HEK293T (cell line): Measurements from ENCODE around the gene IGF2BP2.

ENCODE experiments used
- CTCF ChIA-PET: fragments of 350-600 bp; formaldehyde crosslinking; extraction: SDS; loops from one replicate; lab custom pipeline; 2021; ENCODE audit warnings: antibody characterized with exemption, inconsistent platforms; lab: Yijun Ruan, JAX
- POLR2A ChIA-PET: fragments of 350-600 bp; formaldehyde crosslinking; extraction: SDS; loops from one replicate; lab custom pipeline; 2020; ENCODE audit warnings: antibody characterized with exemption, inconsistent platforms; lab: Yijun Ruan, JAX
- DNase-seq: peaks from one replicate; pipeline ENCODE4 v3.0.0; 2012; ENCODE audit warnings: mixed read lengths; ENCODE audit errors: extremely low spot score
- ARNT ChIP-seq: fragments of 450-650 bp; IDR thresholded peaks from 2 replicates; pipeline ENCODE4 v1.6.1; 2017; ENCODE audit warnings: mild to moderate bottlenecking
- BHLHE40 ChIP-seq: fragments of 450-650 bp; IDR thresholded peaks from 2 replicates; pipeline ENCODE4 v1.6.1; 2016; ENCODE audit warnings: mild to moderate bottlenecking, moderate library complexity, borderline replicate concordance
- CTBP1 ChIP-seq: fragments of 450-650 bp; IDR thresholded peaks from 2 replicates; pipeline ENCODE4 v1.6.1; 2016; ENCODE audit warnings: borderline replicate concordance
- ELF4 ChIP-seq: fragments of 450-650 bp; IDR thresholded peaks from 2 replicates; pipeline ENCODE4 v1.6.1; 2017; ENCODE audit warnings: antibody characterized with exemption
- FOXA1 ChIP-seq: fragments of 450-650 bp; IDR thresholded peaks from 2 replicates; pipeline ENCODE4 v1.6.1; 2016; ENCODE audit warnings: mild to moderate bottlenecking
- FOXK2 ChIP-seq: fragments of 450-650 bp; IDR thresholded peaks from 2 replicates; pipeline ENCODE4 v1.6.1; 2016; ENCODE audit warnings: mild to moderate bottlenecking
- FOXM1 ChIP-seq: fragments of 450-650 bp; IDR thresholded peaks from 2 replicates; pipeline ENCODE4 v1.6.1; 2017; ENCODE audit warnings: mild to moderate bottlenecking, borderline replicate concordance
- HDGF ChIP-seq: fragments of 450-650 bp; IDR thresholded peaks from 2 replicates; pipeline ENCODE4 v1.6.1; 2017; ENCODE audit warnings: antibody characterized with exemption, borderline replicate concordance
- L3MBTL2 ChIP-seq: fragments of 450-650 bp; conservative IDR thresholded peaks from 2 replicates; pipeline ENCODE4 v1.6.1; 2016; ENCODE audit warnings: mild to moderate bottlenecking
- LEF1 ChIP-seq: fragments of 450-650 bp; IDR thresholded peaks from 2 replicates; pipeline ENCODE4 v1.6.1; 2017; ENCODE audit warnings: mild to moderate bottlenecking, borderline replicate concordance
- NFRKB ChIP-seq: fragments of 450-650 bp; IDR thresholded peaks from 2 replicates; pipeline ENCODE4 v1.6.1; 2016; ENCODE audit warnings: mild to moderate bottlenecking, moderate library complexity
- PKNOX1 ChIP-seq: fragments of 450-650 bp; IDR thresholded peaks from 2 replicates; pipeline ENCODE4 v1.6.1; 2016
- SP1 ChIP-seq: fragments of 450-650 bp; IDR thresholded peaks from 2 replicates; pipeline ENCODE4 v1.6.1; 2017
- SUZ12 ChIP-seq: fragments of 450-650 bp; IDR thresholded peaks from 2 replicates; pipeline ENCODE4 v1.6.1; 2016; ENCODE audit warnings: mild to moderate bottlenecking
- TARDBP ChIP-seq: fragments of 450-650 bp; IDR thresholded peaks from 2 replicates; pipeline ENCODE4 v1.6.1; 2016
- ZNF384 ChIP-seq: fragments of 450-650 bp; IDR thresholded peaks from 2 replicates; pipeline ENCODE4 v1.6.1; 2016

Gene IGF2BP2

GRCh38 chr3:185658943-185659342 lies 165.9 kb downstream of the IGF2BP2 start:
- POLR2A ChIA-PET, result no interaction called here
- CTCF ChIA-PET, result interaction anchor here (0.6 kb wide), 1 partner anchor 320 kb away, joined by 3 read pairs; no protein-coding TSS in a partner anchor
- no peak for TF ChIP-seq BHLHE40
- TF ChIP-seq L3MBTL2, result no peak
- TF ChIP-seq LEF1, result no peak
- TF ChIP-seq HDGF, result no peak
- no peak for TF ChIP-seq SUZ12
- TF ChIP-seq ELF4, result no peak
- TF ChIP-seq ZNF384, result no peak
- no peak for TF ChIP-seq TARDBP
- no peak for TF ChIP-seq FOXA1
- no peak for TF ChIP-seq SP1
- TF ChIP-seq FOXK2, result no peak
- no peak for TF ChIP-seq ARNT
- no peak for TF ChIP-seq FOXM1
- no peak for TF ChIP-seq CTBP1
- TF ChIP-seq NFRKB, result no peak
- TF ChIP-seq PKNOX1, result no peak
- DNase-seq, result no peak

- TF ChIP-seq SUZ12, result no peak
- TF ChIP-seq ZNF384, result no peak
- no peak for TF ChIP-seq BHLHE40
- no peak for TF ChIP-seq FOXM1
- TF ChIP-seq ELF4, result no peak
- no peak for TF ChIP-seq ARNT
- no peak for TF ChIP-seq SP1
- TF ChIP-seq L3MBTL2, result no peak
- no peak for TF ChIP-seq FOXA1
- no peak for TF ChIP-seq CTBP1
- TF ChIP-seq FOXK2, result no peak
- TF ChIP-seq LEF1, result no peak
- TF ChIP-seq PKNOX1, result no peak
- TF ChIP-seq NFRKB, result no peak
- TF ChIP-seq TARDBP, result no peak
- ChIA-PET CTCF (interaction anchor here (0.6 kb wide), 1 partner anchor 320 kb away, joined by 3 read pairs; no protein-coding TSS in a partner anchor), POLR2A (no interaction called here)
- DNase-seq, result no peak
Observed at GRCh38 chr3:185658504-185658912, 166.3 kb downstream of the IGF2BP2 start.

GRCh38 chr3:185657691-185658503 lies 166.9 kb downstream of the IGF2BP2 start:
- TF ChIP-seq L3MBTL2 (no peak), ELF4 (no peak), FOXA1 (no peak), TARDBP (no peak), PKNOX1 (no peak), ARNT (no peak), NFRKB (no peak), FOXK2 (no peak), ZNF384 (no peak), FOXM1 (no peak), CTBP1 (no peak), SP1 (no peak)
- no peak for DNase-seq
- CTCF ChIA-PET, result interaction anchor here (0.5 kb wide), 1 partner anchor 13 kb away, joined by 3 read pairs; no protein-coding TSS in a partner anchor
- POLR2A ChIA-PET, result no interaction called here

- no peak for DNase-seq
- TF ChIP-seq ZNF384 (no peak), ELF4 (no peak), L3MBTL2 (no peak), SP1 (no peak), CTBP1 (no peak), BHLHE40 (no peak), HDGF (no peak), LEF1 (no peak), NFRKB (no peak), ARNT (no peak), FOXA1 (no peak), PKNOX1 (no peak)
- ChIA-PET CTCF (interaction anchor here (0.5 to 0.9 kb wide), 2 partner anchors 12 to 20 kb away, joined by 3 to 6 read pairs; no protein-coding TSS in a partner anchor), POLR2A (no interaction called here)
Observed at GRCh38 chr3:185657211-185657610, 167.6 kb downstream of the IGF2BP2 start.

- CTCF ChIA-PET, result interaction anchor here (0.9 kb wide), 1 partner anchor 21 kb away, joined by 6 read pairs; no protein-coding TSS in a partner anchor
Observed at GRCh38 chr3:185656321-185656840, 168.5 kb downstream of the IGF2BP2 start.

More at GRCh38 chr3:185656321-185656840, 168.5 kb downstream of the IGF2BP2 start:
- DNase-seq, result no peak
- POLR2A ChIA-PET, result no interaction called here
- TF ChIP-seq NFRKB (no peak), HDGF (no peak), FOXM1 (no peak), BHLHE40 (no peak), ZNF384 (no peak), FOXA1 (no peak)
